Measurements from ENCODE around the gene ANGEL1. TPM values are rescaled to one million over a fixed set of nuclear protein-coding genes. Genes with fewer than 3 reads are reported as not detected.
A peak's percentile ranks its signal among the peaks of the same experiment; 100 is the strongest.

The ANGEL1 gene
- total RNA-seq, 2 donors from 2014 or later: 12.9 to 13.2 TPM

DNA sequence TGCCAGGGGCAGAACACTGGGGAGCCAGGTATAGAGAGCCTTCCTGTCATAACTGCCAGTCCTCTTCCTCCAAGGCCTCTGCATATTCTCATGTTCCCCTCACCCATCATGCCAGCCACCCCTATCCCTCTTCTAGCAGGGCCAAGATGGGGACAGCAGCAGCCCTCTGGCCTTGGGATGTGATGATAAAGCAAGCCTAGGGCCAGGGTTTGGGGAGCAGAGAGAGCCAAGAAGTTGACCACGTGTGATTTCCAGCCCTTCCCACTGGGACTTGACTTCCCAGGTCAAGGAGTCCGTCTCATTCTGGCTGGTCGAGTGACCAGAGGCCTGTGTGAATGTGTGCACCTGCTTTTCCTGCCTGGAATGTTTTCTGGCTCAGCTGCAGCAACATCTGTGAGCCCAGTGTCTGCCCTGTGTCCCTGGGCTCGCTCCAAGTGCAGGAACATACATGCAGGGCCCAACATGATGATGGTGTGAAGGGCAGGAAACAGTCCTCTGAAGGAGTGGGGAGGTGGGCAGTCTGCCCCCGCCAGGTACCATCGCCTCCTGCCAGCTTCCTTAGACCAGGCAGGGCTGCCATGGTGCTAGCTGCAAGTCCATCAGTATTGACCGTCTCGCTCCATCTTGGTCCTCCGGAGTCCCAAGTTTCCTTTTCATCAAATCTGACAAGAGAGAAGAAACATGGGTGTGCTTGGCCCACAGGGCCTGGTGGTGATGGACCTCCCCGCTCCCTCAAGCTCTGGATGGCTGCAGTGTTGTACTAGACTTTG, 30.4 kb downstream of the ANGEL1 start:
- intact Hi-C loops (cut with DNase I, micrococcal nuclease): loop anchor here in 1 of 2 donors (5.0 kb wide), 1 partner anchor 65 kb away; no protein-coding TSS in a partner anchor
- no peak for DNase-seq
- ATAC-seq: no peak

DNA sequence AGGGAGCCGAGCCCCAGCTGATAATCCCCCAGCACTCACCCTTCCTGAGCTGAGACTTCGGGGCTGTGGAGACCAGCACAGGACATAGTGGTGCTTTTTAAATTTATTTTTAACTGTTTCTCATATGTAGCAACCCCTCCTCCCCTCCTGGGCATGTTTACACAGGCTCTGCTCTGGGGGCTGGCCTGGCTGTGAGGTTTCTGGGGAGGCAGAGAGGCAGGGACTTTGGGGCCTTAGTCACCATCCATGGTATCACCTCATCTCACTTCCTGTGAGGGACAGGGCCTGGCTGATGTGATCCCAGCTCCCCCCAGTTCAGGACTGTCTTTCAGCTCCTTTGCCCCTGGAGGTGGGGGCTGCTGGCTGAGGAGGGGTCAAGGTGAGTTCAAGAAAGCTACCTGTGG, 31.0 kb downstream of the ANGEL1 start:
- intact Hi-C loops (cut with DNase I, micrococcal nuclease): loop anchor here in 1 of 2 donors (5.0 kb wide), 1 partner anchor 64 kb away; no protein-coding TSS in a partner anchor
- ATAC-seq: no peak
- DNase-seq: no peak

DNA sequence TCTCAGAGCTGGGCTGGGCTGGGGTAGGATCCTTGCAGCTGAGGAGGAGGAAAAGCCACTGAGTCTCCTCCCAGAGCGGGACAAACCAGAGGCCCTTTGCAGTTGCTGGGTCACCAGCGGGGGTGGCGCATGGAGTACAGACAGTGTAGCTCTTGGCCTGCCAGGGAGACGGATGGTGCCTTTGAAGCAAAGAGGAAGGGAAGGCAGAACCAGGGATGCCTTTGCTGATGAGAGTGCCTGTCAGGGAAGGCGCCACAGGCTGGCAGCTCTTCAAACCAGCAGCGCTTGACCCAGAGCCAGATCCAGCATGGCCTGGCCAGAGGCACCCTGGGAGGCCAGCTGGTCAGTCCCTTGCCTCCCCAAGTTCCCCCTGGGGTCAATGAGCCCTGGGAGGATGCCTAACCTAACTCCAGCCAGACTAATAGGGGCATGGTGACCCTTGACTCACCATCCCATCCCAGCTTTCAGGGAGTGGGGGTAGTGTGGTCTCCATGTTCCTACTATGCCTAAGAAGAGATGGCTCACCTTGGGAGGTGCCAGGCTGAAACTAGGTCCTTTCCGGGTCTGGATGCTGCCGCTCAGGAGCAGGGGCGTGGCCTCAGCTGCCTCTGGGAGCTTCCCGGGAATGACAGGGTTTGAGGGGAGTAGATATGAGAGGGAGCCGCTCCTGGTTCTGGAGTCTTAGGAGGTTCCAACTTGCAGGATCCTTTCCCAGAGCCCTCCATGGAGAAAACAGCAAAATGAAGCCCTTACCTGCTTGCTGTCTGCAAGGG, 31.6 kb downstream of the ANGEL1 start:
- intact Hi-C loops (cut with DNase I, micrococcal nuclease): loop anchor here in 1 of 2 donors (5.0 kb wide), 1 partner anchor 64 kb away; no protein-coding TSS in a partner anchor
- DNase-seq: no peak
- no peak for ATAC-seq

DNA sequence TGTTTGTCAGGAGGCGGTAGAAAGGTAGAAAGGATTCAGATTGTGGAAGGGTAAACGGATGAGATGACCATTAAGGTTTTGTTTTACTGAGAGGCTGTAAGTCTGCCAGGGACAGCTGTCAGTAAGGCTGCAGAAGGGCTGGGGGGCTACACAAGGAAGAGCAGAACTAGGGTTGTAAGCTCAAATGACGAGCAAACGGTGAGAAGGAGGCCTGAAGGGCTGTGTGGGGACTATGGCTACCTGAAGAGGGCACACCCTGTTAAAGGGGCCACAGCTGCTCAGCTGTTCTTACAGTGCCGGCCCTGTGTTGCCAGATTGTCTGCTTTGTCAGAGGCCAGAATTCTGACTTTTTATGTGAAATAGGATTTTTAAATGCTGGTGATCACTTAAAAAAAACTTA, 32.3 kb downstream of the ANGEL1 start:
- ATAC-seq: no peak
- no peak for DNase-seq
- intact Hi-C loops (cut with DNase I, micrococcal nuclease): loop anchor here in 1 of 2 donors (5.0 kb wide), 1 partner anchor 63 kb away; no protein-coding TSS in a partner anchor

DNA sequence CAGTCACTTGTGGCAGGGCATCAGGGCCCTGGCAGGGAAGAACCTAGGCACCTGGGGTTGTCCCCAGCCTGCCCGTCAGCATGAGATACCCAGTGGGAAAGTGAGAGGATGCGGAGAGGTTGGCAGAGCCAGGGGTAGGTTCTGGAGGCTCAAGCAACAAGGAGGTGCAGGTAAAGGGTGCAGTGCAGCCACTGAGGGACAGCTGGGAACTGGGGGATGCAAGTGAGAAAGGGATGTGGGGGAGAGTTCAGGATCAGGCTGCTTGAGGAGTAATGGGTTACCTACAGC, 32.7 kb downstream of the ANGEL1 start:
- intact Hi-C loops (cut with DNase I, micrococcal nuclease): loop anchor here in 1 of 2 donors (5.0 kb wide), 1 partner anchor 63 kb away; no protein-coding TSS in a partner anchor
- no peak for DNase-seq
- no peak for ATAC-seq

DNA sequence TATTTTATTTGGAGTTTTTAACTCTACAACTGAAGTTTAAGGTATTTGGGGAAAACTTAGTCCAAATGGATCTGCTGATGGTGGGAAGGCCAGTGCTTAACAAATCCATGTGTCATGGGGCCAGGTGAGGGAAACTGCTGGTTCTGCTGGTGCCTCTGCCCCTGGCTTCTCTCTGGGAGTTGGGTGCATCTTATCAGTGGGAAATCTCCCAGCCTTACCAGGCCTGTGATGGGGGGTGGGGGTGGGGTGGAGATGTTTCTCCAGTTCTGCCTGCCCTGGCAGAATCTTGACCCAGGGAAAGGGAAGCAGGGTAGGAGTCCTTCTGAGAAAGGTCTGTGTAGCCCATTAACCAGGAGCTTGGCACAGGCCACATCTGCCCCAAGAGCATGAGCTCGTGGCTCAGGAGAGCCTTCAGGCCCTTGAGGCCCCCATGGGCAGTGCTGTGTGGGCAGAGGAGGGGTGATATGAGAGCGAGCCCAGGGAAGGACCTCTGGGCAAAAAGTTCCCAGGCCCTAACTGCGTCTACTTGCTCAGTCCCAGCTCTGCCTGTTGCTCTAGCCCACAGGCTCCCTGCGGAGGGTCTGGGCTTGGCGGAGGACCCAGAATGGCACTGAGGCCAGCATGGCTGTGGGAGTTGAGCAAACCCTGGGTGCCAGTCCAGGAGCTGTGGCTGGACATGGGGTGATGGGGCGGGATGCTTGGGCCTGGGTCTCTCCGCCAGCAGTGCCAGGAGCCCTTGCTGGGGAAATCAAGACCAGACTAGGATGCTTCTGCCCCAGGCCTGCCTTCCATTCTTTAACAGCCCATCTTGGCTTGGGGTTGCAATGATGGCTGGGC, 33.2 kb downstream of the ANGEL1 start:
- ATAC-seq (no peak), DNase-seq (no peak)
- intact Hi-C loops (cut with DNase I, micrococcal nuclease): loop anchor here in 1 of 2 donors (5.0 kb wide), 1 partner anchor 62 kb away; no protein-coding TSS in a partner anchor

DNA sequence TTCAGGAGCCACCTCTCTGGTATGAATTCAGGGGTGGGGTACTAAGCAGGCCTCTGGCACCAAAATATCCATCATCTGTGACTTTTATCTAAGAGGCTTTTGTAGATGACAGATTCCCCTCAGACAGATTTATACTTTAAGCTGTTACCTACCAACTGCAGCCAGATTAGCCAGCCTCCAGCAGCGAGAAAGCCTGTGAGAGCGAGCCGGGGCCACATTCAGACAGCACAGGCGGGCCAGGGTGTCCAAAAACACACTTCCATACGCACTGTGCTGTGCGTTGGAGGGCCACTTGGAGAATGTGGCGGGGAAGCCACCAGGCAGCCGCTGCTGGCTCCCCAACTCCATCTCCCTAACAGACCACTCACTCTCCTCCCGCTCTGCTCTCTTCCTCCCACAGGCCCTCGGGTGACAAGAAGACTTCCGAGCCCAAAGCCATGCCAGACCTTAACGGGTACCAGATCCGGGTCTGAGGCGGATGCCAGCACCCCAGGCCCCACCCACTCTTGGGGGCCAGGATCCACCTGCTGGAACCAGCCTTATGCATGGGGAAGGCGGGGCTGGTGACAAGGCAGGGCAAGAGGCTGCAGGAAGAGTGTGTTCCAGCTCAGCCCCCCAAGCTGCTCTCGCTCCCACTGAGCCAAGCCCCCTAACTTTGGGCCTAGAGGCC, 34.0 kb downstream of the ANGEL1 start:
- DNase-seq (no peak), ATAC-seq (no peak)
- intact Hi-C loops (cut with DNase I, micrococcal nuclease): no loop called here

DNA sequence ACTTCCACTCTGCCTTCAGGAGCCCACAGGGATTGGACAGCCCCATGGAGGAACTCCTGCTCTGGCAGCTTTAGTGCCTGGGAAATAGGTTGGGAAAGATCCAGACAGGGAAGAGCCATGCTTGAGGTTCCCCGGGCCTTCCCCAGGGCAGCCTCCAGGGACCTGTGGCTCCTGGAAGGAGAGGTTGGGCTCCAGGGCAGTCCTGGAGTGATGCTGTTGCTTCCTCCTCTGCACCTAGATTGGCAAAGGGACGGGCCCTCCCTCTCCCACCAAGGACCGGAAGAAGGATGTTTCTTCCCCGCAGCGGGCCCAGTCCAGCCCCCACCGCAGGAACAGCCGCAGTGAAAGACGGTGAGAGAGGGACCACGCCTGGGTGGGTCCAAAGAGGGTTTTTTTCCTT, 35.0 kb downstream of the ANGEL1 start:
- DNase-seq (no peak), ATAC-seq (no peak)
- intact Hi-C loops (cut with DNase I, micrococcal nuclease): no loop called here

DNA sequence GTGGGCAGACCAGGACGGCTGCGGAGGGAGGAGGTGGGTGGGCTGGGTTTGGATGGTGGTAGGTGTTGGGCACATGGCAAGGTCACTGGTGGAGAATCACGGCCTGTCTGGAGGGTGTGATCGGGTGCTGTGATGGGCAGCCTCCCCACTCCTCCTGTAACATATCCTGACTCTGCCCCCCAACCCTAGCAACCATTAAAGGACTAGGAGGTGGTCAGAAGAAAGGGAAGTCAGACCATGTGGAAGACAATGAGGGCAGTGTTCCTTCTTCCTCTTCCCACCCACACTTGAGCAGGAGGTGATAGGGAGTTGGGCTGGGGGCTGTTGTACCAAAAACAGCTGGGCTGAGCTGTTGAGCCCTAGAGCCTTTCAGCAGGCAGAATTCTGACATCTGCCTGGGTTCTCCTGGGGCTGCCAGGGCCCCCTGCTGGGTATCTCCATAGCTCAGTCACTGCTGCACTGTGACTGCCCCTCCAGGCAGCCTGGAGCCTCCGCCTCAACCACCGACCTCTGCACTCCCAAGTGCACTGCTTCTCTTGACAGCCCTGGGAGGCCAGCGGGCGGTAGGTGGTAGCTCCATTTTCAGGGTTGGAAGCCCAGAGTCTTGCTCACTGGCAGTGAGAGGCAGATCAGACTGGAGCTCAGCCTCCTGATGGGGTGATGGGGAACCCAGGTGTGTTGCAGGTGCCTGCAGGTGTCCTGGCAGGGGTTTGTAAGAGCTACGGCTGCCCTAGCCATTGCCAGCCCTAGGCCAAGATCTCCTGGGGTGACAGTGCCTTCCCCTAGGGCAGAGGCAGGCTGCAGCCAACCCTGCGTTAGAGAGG, 36.0 kb downstream of the ANGEL1 start:
- ATAC-seq (peak; percentile 7), DNase-seq (peak in 1 of 2 donors; percentile 21)
- intact Hi-C loops (cut with DNase I, micrococcal nuclease): no loop called here

DNA sequence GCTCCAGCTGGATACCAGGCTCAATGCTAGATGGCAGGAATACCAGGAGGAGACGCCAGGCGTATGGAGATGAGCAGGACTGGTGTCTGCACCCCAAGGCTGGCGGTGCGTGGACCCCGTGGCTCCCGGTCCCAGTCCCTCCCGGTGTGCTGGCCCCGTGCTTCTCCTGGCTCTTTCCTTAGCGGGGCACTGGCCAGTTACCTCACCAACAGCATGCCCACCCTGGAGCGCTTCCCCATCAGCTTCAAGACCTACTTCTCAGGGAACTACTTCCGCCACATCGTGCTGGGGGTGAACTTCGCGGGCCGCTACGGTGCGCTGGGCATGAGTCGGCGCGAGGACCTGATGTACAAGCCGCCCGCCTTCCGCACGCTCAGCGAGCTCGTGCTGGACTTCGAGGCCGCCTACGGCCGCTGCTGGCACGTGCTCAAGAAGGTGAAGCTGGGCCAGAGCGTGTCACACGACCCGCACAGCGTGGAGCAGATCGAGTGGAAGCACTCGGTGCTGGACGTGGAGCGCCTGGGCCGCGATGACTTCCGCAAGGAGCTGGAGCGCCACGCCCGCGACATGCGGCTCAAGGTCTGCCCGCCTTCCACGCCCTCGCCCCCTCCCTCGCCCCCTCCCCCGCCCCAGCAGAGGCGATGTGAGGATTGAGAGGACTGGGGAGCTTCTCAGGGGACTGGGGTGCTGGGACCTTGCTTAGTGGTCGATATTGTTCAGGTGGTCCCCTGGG, 36.8 kb downstream of the ANGEL1 start:
- peak in 1 of 2 donors; percentile 17 for DNase-seq
- ATAC-seq: no peak
- intact Hi-C loops (cut with DNase I, micrococcal nuclease): no loop called here

DNA sequence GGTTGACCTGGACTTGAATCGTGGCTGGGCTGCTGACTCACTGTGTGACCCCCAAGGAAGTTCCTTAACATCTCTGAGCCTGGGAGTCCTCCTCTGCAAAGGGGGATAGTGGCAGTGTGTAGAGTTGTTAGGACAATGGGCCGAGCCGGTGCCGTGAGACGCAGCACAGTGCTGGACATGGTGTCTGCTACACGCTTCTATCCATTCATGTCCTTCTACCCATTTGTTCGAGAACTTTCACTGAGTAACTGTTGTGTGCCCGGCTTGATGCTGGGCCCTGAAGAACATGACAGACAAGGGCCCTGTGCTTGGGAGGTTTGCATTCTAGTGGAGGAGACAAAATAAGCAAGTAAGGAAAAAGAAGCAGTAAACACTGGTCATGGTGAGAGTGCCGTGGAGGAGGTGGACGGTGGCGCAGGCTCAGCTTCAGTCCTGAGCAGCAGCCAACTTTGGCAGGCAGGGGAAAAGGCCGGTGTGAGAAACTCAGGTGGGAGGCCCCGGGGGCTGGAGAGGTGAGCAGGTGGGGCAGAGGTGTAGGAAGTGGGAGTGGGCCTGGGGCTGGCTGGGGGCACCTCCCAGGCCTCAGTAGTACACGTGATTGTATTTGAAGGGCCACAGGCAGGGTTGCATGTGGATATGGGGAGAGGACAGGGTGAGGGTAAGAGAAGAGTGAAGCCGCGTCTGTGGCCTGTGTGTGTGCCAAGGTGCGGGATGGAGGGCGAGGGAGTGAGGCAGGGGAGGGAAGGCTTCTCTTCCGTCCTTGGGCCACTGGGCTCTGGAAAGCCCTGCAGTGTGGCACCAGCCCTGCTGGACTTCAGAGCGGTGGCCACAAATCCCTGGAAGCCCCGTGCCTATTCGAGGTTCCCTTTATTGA, 37.6 kb downstream of the ANGEL1 start:
- DNase-seq (peak in 1 of 2 donors; percentile 16), ATAC-seq (no peak)
- intact Hi-C loops (cut with DNase I, micrococcal nuclease): no loop called here

DNA sequence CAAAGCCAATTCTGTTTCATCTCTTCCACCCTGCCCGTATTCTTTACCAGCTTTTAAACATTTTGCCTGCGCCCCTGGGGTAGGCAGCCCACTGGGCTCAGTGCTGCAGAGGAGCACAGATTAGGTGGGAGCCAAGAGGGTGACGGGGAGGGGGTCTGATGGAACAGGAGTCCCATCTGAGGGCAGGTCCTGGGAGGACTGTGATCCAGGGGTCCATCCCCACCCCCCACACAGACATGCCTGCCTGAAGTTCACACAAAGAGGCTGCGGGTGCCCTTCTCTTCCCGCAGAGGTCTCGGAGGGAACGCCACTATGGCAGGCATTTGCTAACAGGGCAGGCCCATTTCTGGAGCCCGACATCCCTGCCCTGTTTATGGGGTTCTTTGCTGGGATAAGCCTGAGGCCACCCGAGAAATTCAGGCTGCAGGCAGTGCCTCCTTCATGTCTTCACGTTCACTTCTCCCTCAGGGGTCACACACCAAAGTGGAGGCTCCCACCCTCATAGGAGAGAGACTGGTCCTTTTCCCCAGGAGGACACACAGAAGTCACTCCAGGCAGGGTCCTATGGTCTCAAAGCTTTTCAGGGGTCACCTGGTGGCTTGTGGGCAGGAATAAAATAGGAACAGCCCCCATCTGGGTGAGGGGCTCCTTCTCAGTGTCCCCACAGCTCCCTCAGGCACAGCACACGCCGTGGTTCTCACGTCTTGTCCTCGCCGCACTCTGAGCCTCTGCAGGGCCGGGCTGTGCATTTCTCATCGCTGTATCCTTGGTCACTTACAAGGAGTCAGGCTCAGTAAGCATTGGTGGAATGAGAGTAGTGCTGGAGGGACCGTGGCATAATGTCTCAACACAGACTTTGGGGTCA, 38.5 kb downstream of the ANGEL1 start:
- DNase-seq (peak in 1 of 2 donors; percentile 7), ATAC-seq (no peak)
- intact Hi-C loops (cut with DNase I, micrococcal nuclease): no loop called here

DNA sequence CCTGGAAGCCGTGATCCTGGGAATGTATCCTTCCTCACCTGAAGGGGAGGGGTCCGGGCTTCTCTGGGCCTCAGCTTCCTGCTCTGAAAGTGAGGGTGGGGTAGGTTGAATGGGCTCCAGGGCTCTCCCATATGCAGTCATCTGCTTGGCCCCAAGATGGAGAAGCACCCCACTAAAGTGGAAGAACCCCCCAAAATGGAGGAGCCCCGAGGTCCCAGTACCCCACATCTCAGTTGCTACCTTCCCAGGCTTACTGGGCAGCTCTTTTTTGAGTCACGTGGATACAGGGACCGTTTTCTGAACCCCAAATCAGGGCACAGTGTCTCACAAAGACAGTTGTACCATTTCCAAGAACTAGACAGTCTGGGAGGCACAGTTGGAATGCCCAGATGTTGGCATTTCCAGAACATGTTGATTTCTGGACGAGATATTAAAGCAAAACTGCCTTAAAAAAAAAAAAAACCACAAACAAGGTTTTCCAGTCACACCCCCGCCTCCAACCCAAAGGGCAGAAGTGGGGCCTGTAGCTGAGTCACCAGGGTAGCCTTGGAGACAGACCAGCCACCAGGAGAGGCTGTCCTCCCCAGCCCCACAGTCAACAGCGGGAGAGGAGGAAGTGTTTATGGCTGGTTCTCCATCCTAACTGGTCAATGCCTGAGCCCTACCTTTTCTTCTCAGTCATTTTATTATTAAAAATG, 39.3 kb downstream of the ANGEL1 start:
- peak; percentile 60 for ATAC-seq
- intact Hi-C loops (cut with DNase I, micrococcal nuclease): no loop called here
- peak in 1 of 2 donors; percentile 45 for DNase-seq

DNA sequence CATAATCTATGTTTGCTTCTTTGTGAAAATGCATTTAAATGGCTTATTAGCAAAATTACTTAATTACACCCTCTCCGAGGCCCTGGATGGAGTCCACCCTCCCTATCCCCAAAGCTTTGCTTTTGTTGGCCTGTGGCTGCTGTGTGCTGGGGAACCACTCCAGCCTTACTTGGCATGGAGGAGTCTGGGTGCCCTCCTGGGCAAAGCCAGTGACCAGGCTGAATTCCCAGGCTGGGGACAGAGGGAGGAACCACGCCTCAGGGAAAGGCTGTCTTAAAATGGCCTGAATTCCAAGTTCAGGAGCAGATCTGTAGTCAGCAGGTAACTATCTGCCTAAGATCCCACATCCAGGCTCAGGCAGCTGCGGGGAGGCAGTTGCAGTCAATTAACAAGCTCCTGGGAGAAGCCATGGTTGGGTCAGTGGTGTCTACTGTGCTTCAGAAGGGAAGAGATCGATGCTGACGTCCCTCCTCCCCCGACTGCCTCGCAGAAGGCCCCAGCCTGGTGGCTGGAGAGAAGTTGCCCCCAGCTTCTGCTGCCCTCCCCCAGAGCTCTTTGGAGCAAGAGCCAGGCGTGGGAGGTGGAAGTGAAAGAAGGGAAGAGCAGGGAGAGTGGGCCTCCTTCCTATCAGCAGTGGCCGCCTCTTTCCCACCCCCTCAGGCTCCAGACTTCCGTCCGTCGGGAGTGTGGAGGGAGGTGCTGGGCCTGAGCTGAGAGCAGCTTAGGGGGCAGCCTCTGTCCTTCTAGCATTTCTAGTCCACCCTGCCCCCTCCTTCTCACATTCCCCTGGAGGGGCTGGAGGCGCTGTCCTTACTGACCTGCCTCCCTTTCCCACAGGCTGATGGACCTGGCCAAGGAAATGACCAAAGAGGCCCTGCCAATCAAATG, 40.1 kb downstream of the ANGEL1 start:
- intact Hi-C loops (cut with DNase I, micrococcal nuclease): no loop called here
- DNase-seq: peak in 1 of 2 donors; percentile 32
- peak; percentile 20 for ATAC-seq
